Stomach (tissue), 4 donors: ENCODE data around the gene DOCK1.

Experiments used
- CTCF ChIP-seq, 7 experiments: fragments of 450-650 bp in 4 of 7; fragments of 200-600 bp in 3 of 7; sonication (generic) in 3 of 7; IDR thresholded peaks; one replicate each; pipeline ENCODE4 v1.5.1; 2016 to 2019; ENCODE audit warnings: antibody characterized with exemption in 7 of 7, control low read depth in 2 of 7, mild to moderate bottlenecking in 1 of 7
- EP300 ChIP-seq: sonication (generic); formaldehyde crosslinking; IDR thresholded peaks from one replicate; pipeline ENCODE4 v1.6.1; 2017; ENCODE audit warnings: antibody characterized with exemption
- POLR2A ChIP-seq, 4 donors: fragments of 450-650 bp; IDR thresholded peaks; one replicate each; pipeline ENCODE4 v1.6.1; 2016; ENCODE audit warnings: antibody characterized with exemption in 4 of 4, control low read depth in 2 of 4, mild to moderate bottlenecking in 1 of 4, moderate library complexity in 1 of 4
- POLR2AphosphoS5 ChIP-seq, 3 donors: sonication (generic); formaldehyde crosslinking; IDR thresholded peaks; one replicate each; pipeline ENCODE4 v1.6.1; 2016; ENCODE audit warnings: antibody characterized with exemption in 3 of 3

- TF ChIP-seq POLR2A (IDR thresholded peaks at IDR 0.05) (no peak), CTCF (IDR thresholded peaks at IDR 0.05) (no peak), EP300 (no peak), POLR2AphosphoS5 (IDR thresholded peaks at IDR 0.05) (no peak)
Measured at GRCh38 chr10:127012071-127012768, 107.0 kb downstream of the DOCK1 start.
